ENCODE results near the gene MAP1S. TPM values are rescaled to one million over a fixed set of nuclear protein-coding genes. Genes with fewer than 3 reads are reported as not detected.

MAP1S gene
- total RNA-seq, 1 donor from 2014 or later = 80.5 TPM

DNA sequence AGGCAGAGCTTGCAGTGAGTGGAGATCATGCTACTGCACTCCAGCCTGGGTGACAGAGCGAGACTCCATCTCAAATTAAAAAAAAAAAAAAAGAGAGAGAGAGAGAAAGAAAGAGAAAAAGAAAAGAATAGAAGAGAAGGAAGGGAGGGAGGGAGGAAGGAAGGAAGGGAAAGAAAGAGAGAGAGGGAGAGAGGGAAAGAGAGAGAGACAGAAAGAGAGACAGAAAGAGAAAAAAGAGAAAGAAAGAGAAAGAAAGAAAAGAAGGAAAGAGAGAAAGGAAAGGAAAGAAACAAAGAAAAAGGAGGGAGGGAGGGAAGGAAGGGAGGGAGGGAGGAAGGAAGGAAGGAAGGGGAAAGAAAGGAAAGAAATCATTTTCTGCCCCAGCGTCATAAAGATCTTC, 24.1 kb upstream of the MAP1S start:
- ChIA-PET CTCF (no interaction called here), POLR2A (no interaction called here)
- H3K9me3 Mint-ChIP-seq = no peaks in the 10 kb centered on the region
- H3K36me3 Mint-ChIP-seq (ENCODE audit: low read depth) = no peaks in the 10 kb centered on the region
- no peaks in the 10 kb centered on the region for H3K4me1 Mint-ChIP-seq
- no peak overlapping the region for H3K27ac Mint-ChIP-seq
- no peak overlapping the region for H3K4me3 Mint-ChIP-seq
- no peak for TF ChIP-seq CTCF (IDR thresholded peaks at IDR 0.05)
- intact Hi-C loops (cut with micrococcal nuclease) = no loop called here
- H3K27me3 Mint-ChIP-seq = peaks cover 43% of the 10 kb centered on the region
- DNase-seq (no peak), ATAC-seq (ENCODE audit: low read depth) (no peak)

GRCh38 chr19:17703824-17704463, 15.3 kb upstream of the MAP1S start:
- CTCF ChIA-PET = interaction anchor here (0.7 to 7.0 kb wide), 12 partner anchors 13 to 156 kb away, joined by 3 to 81 read pairs (median 6); partner anchors contain the start of gene RPL18A
- H3K27ac Mint-ChIP-seq = no peak overlapping the region
- POLR2A ChIA-PET = interaction anchor here (1.5 to 2.3 kb wide), 3 partner anchors 63 to 155 kb away, joined by 5 to 6 read pairs (median 6); partner anchors contain the start of gene RPL18A

GRCh38 chr19:17706750-17707181, 12.5 kb upstream of the MAP1S start:
- intact Hi-C loops (cut with micrococcal nuclease) = no loop called here
- no peak for TF ChIP-seq CTCF (IDR thresholded peaks at IDR 0.05)
- Mint-ChIP-seq H3K4me3 (no peak overlapping the region), H3K4me1 (peaks cover 2% of the 10 kb centered on the region), H3K27me3 (no peaks in the 10 kb centered on the region), H3K27ac (no peak overlapping the region), H3K36me3 (ENCODE audit: low read depth) (no peaks in the 10 kb centered on the region), H3K9me3 (no peaks in the 10 kb centered on the region)
- ChIA-PET POLR2A (interaction anchor here (0.5 to 1.0 kb wide), 2 partner anchors 79 to 186 kb away, joined by 3 read pairs; no protein-coding TSS in a partner anchor), CTCF (interaction anchor here (1.2 to 7.0 kb wide), 3 partner anchors 60 to 149 kb away, joined by 3 to 81 read pairs (median 7); no protein-coding TSS in a partner anchor)
- ATAC-seq (ENCODE audit: low read depth) (no peak), DNase-seq (no peak)

More at GRCh38 chr19:17703824-17704463, 15.3 kb upstream of the MAP1S start:
- Mint-ChIP-seq H3K36me3 (ENCODE audit: low read depth) (no peaks in the 10 kb centered on the region), H3K27me3 (peaks cover 8% of the 10 kb centered on the region), H3K4me1 (peaks cover 2% of the 10 kb centered on the region), H3K4me3 (no peak overlapping the region), H3K9me3 (no peaks in the 10 kb centered on the region)
- TF ChIP-seq CTCF (IDR thresholded peaks at IDR 0.05) = peak; percentile 64
- intact Hi-C loops (cut with micrococcal nuclease) = loop anchor here (1.0 to 2.0 kb wide), 4 partner anchors 62 to 229 kb away; partner anchors contain the start of gene CCDC124
- ATAC-seq (ENCODE audit: low read depth) (peak; percentile 97), DNase-seq (peak; percentile 70)

DNA sequence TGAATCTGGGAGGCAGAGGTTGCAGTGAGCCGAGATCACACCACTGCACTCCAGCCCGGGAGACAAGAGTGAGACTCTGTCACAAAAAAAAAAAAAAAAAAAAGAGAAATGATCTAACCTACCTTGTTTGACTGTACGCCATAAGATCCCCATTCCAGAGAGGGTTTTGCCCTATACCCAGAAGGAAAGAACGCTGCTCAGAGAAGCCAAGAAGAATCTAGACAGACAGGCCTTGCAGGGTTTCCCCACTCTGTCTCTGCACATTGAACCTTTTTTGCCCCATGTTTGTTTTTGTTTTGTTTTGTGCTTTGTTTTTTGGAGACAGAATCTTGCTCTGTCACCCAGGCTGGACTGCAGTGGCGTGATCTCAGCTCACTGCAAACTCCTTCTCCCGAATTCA, 7.4 kb upstream of the MAP1S start:
- H3K27ac Mint-ChIP-seq = no peak overlapping the region
- no peaks in the 10 kb centered on the region for H3K9me3 Mint-ChIP-seq
- H3K27me3 Mint-ChIP-seq = no peaks in the 10 kb centered on the region
- ATAC-seq (ENCODE audit: low read depth) (no peak), DNase-seq (no peak)
- ChIA-PET POLR2A (interaction anchor here (0.6 kb wide), 1 partner anchor 81 kb away, joined by 7 read pairs; no protein-coding TSS in a partner anchor), CTCF (no interaction called here)
- intact Hi-C loops (cut with micrococcal nuclease) = no loop called here
- no peak for TF ChIP-seq CTCF (IDR thresholded peaks at IDR 0.05)
- no peaks in the 10 kb centered on the region for H3K36me3 Mint-ChIP-seq (ENCODE audit: low read depth)
- no peaks in the 10 kb centered on the region for H3K4me1 Mint-ChIP-seq
- H3K4me3 Mint-ChIP-seq = no peak overlapping the region

DNA sequence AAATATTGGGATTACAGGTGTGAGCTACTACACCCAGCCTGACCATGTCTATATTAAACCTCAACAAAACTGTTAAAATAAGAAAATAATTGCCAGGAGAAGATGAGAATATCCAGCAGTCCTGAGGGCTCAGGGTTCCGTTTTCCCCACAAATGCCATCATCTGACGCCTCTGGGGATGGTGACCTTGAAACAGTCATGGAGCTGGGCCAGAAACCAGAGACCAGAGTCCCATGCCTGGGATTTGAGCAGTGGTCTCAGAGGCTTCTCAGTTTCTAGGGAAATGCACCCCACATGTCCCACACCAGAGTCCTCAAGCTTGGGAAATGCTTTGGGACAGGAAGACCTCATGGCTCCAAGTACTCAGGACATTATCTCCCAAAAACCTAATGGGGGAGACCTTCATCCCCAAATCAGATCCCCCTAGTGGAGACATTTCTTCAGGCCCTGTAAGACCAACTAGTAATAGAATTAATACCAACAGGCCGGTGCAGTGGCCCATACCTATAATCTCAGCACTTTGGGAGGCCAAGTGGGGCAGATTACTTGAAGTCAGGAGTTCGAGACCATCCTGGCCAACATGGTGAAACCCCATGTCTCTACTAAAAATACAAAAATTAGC, 2.9 kb upstream of the MAP1S start:
- Mint-ChIP-seq H3K9me3 (no peaks in the 10 kb centered on the region), H3K27me3 (no peaks in the 10 kb centered on the region), H3K4me3 (no peak overlapping the region), H3K36me3 (ENCODE audit: low read depth) (peaks cover 13% of the 10 kb centered on the region), H3K4me1 (peaks cover 28% of the 10 kb centered on the region), H3K27ac (no peak overlapping the region)
- POLR2A ChIA-PET = interaction anchor here (1.1 to 2.4 kb wide), 2 partner anchors 22 to 39 kb away, joined by 3 to 12 read pairs; no protein-coding TSS in a partner anchor
- intact Hi-C loops (cut with micrococcal nuclease) = no loop called here
- no peak for ATAC-seq (ENCODE audit: low read depth)
- no peak for TF ChIP-seq CTCF (IDR thresholded peaks at IDR 0.05)
- DNase-seq = no peak
- CTCF ChIA-PET = interaction anchor here (1.2 kb wide), 1 partner anchor 50 kb away, joined by 5 read pairs; no protein-coding TSS in a partner anchor

All from activated B cell treated with CpG ODN at 0.5 μM for 24 hours (primary cell).